ACHN (cell line): ENCODE results near the gene RIGI.
"Not testable (repeated sequence)": the region's sequence is repeated elsewhere in the genome, so short reads cannot be mapped to it uniquely, and the experiment has no call there.

Experiments
- DNase-seq: peaks from one replicate; pipeline ENCODE4 v3.0.0-alpha.2; 2015
- in situ Hi-C: cut with HindIII; loops from 2 replicates; pipeline ENCODE4 v1.10.0; 2017; ENCODE audit warnings: low sequenced_read_pairs, low pct_ligation_motif_present, low pct_unique_long_range_greater_than_20kb

RIGI gene

GRCh38 chr9:32543047-32543446 is 17.1 kb upstream of the RIGI start:
- in situ Hi-C loops = no loop called here

GRCh38 chr9:32533816-32534215 is 7.8 kb upstream of the RIGI start:
- no peak for DNase-seq
- in situ Hi-C loops = no loop called here

More at GRCh38 chr9:32543047-32543446, 17.1 kb upstream of the RIGI start:
- DNase-seq = no peak

GRCh38 chr9:32533336-32533735 is 7.3 kb upstream of the RIGI start:
- no peak for DNase-seq
- in situ Hi-C loops = no loop called here

GRCh38 chr9:32526707-32527048 is 682 bp upstream of the RIGI start:
- DNase-seq = no peak
- in situ Hi-C loops = no loop called here

GRCh38 chr9:32525709-32526030 is 326 bp downstream of the RIGI start:
- in situ Hi-C loops = no loop called here
- DNase-seq = no peak

- DNase-seq = peak; percentile 30
- in situ Hi-C loops = no loop called here
Measured at GRCh38 chr9:32524892-32525708, 896 bp downstream of the RIGI start.

GRCh38 chr9:32524558-32524891 is 1.5 kb downstream of the RIGI start:
- DNase-seq, in situ Hi-C loops: not testable (repeated sequence)

- DNase-seq = no peak
- in situ Hi-C loops = no loop called here
Measured at GRCh38 chr9:32523910-32524309, 2.1 kb downstream of the RIGI start.

- DNase-seq = no peak
- in situ Hi-C loops = no loop called here
Measured at GRCh38 chr9:32518276-32518675, 7.7 kb downstream of the RIGI start.

- no peak for DNase-seq
- in situ Hi-C loops = no loop called here
Measured at GRCh38 chr9:32516241-32516640, 9.8 kb downstream of the RIGI start.

- DNase-seq = no peak
- in situ Hi-C loops = no loop called here
Measured at GRCh38 chr9:32508728-32509127, 17.3 kb downstream of the RIGI start.

- in situ Hi-C loops = no loop called here
- no peak for DNase-seq
Measured at GRCh38 chr9:32503008-32503407, 23.0 kb downstream of the RIGI start.

- no peak for DNase-seq
- in situ Hi-C loops = no loop called here
Measured at GRCh38 chr9:32502464-32502863, 23.5 kb downstream of the RIGI start.

- in situ Hi-C loops = no loop called here
- no peak for DNase-seq
Measured at GRCh38 chr9:32501868-32502267, 24.1 kb downstream of the RIGI start.

GRCh38 chr9:32500768-32501167 is 25.2 kb downstream of the RIGI start:
- in situ Hi-C loops = no loop called here
- peak; percentile 57 for DNase-seq

- in situ Hi-C loops = no loop called here
- no peak for DNase-seq
Measured at GRCh38 chr9:32497921-32498320, 28.1 kb downstream of the RIGI start.

- in situ Hi-C loops = no loop called here
- no peak for DNase-seq
Measured at GRCh38 chr9:32490601-32491000, 35.4 kb downstream of the RIGI start.

GRCh38 chr9:32487981-32488380 is 38.0 kb downstream of the RIGI start:
- in situ Hi-C loops = no loop called here
- DNase-seq = no peak

- DNase-seq = no peak
- in situ Hi-C loops = no loop called here
Measured at GRCh38 chr9:32486839-32487562, 39.0 kb downstream of the RIGI start.

- no peak for DNase-seq
- in situ Hi-C loops = no loop called here
Measured at GRCh38 chr9:32483343-32483742, 42.7 kb downstream of the RIGI start.
